Measurements from ENCODE around the gene GLUD1.

DNA sequence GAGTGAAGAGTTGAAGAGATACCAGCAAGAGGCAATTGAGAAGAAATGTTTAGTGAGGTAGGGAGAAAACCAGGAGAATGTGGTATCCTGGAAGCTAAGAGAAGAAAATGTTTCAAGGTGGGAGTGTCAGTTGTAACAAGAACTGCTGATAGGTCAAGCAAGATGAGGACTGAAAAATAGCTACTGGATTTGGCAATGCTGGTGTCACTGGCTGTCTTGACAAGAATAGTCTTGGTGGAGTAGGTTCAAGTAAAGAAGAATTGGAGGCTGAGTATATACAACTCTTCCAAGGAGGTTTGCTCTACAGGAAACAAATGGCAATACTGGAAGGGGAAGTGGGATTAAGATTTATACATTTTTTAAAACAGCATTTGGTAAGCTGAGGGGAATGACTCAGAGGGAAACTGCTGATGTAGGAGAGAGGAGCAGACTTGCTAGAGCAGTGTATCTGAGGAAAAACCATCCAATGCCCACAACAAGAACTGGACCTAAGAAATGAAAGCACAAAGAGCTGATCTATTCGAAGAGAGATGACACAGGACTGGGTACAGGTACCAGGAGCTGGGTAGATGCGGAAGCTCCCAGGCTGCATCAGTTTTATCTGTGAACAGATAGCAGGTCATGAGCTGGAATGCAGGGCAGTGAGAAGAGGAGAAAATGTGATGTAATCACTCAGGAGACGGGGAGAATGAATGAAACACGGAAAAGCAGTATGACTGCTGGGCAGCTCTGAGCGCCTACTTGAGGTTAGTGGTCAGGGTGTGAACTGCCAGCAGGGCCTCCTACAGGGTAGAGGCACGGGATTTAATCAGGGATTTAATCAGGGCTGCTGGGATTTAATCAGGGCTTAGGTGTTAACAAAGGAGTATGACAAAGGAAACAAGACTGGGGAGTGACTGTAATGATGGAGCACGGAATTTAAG is 40.0 kb downstream of the GLUD1 start:
- TF ChIP-seq CTCF (conservative IDR thresholded peaks at IDR 0.05 in 1 of 2, IDR thresholded peaks at IDR 0.05 in 1 of 2; ENCODE audit: extremely low read depth in 1 of 2, insufficient read depth in 1 of 2, low read depth in 1 of 2, low read length in 2 of 2) (no peak), EZH2 (IDR thresholded peaks at IDR 0.05; ENCODE audit: borderline replicate concordance, low read length) (no peak)

Data from mammary epithelial cell (primary cell).